ENCODE results near the gene HERPUD1.
"Not testable (repeated sequence)": the region's sequence is repeated elsewhere in the genome, so short reads cannot be mapped to it uniquely, and the experiment has no call there.

- TF ChIP-seq CTCF (IDR thresholded peaks at IDR 0.05; ENCODE audit: low read depth, low read length, missing input control); YY1 (IDR thresholded peaks at IDR 0.05); HNF4G (IDR thresholded peaks at IDR 0.05); RAD21 (IDR thresholded peaks at IDR 0.05); MAX (IDR thresholded peaks at IDR 0.05); TAF1 (conservative IDR thresholded peaks at IDR 0.05); ZBTB33 (IDR thresholded peaks at IDR 0.05); EGR1 (IDR thresholded peaks at IDR 0.05; ENCODE audit: low read depth in 2 of 2); ATF3 (IDR thresholded peaks at IDR 0.05); REST (IDR thresholded peaks at IDR 0.05); SP1 (IDR thresholded peaks at IDR 0.05): not testable (repeated sequence)
Observed at GRCh38 chr16:56973899-56974298, 42.0 kb downstream of the HERPUD1 start.
